ENCODE measurements around the gene TMEM17. TPM values are rescaled to one million over a fixed set of nuclear protein-coding genes. Genes with fewer than 3 reads are reported as not detected.

The TMEM17 gene
- total and polyA plus RNA-seq, 9 of the 15 experiments (the other 6 are each of a cell fraction or from before 2014, with no cell fraction given), result 0.58 to 2.2 (median 1.2) TPM

GRCh38 chr2:62501794-62502500 lies 4.0 kb downstream of the TMEM17 start (continued):
- TF ChIP-seq, protein P1, sequence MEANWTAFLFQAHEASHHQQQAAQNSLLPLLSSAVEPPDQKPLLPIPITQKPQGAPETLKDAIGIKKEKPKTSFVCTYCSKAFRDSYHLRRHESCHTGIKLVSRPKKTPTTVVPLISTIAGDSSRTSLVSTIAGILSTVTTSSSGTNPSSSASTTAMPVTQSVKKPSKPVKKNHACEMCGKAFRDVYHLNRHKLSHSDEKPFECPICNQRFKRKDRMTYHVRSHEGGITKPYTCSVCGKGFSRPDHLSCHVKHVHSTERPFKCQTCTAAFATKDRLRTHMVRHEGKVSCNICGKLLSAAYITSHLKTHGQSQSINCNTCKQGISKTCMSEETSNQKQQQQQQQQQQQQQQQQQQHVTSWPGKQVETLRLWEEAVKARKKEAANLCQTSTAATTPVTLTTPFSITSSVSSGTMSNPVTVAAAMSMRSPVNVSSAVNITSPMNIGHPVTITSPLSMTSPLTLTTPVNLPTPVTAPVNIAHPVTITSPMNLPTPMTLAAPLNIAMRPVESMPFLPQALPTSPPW (CRISPR knock-in tag; IDR thresholded peaks at IDR 0.05), result no peak
- TF ChIP-seq, protein P2, sequence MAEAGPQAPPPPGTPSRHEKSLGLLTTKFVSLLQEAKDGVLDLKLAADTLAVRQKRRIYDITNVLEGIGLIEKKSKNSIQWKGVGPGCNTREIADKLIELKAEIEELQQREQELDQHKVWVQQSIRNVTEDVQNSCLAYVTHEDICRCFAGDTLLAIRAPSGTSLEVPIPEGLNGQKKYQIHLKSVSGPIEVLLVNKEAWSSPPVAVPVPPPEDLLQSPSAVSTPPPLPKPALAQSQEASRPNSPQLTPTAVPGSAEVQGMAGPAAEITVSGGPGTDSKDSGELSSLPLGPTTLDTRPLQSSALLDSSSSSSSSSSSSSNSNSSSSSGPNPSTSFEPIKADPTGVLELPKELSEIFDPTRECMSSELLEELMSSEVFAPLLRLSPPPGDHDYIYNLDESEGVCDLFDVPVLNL (CRISPR knock-in tag; IDR thresholded peaks at IDR 0.05; ENCODE audit: low read depth), result no peak
- TF ChIP-seq HNRNPL (IDR thresholded peaks at IDR 0.05; ENCODE audit: low read depth, low read length) (no peak), KDM5B (IDR thresholded peaks at IDR 0.05; ENCODE audit: insufficient replicate concordance, low read depth, low read length) (no peak), NFE2 (IDR thresholded peaks at IDR 0.05; ENCODE audit: low read depth) (peak; percentile 87), UBTF (IDR thresholded peaks at IDR 0.05; ENCODE audit: borderline replicate concordance in 1 of 2, low read depth in 2 of 2, low read length in 2 of 2) (no peak), E4F1 (CRISPR knock-in tag; IDR thresholded peaks at IDR 0.05; ENCODE audit: borderline replicate concordance) (no peak), ARID1B (IDR thresholded peaks at IDR 0.05) (peak; percentile 35; the same call in 1 of the 2 replicates), EWSR1 (IDR thresholded peaks at IDR 0.05; ENCODE audit: borderline replicate concordance, low read depth, partially characterized antibody) (no peak), RBM25 (IDR thresholded peaks at IDR 0.05; ENCODE audit: low read depth, low read length, severe bottlenecking) (no peak), ARID2 (IDR thresholded peaks at IDR 0.05) (no peak)
- TF ChIP-seq, protein P3, sequence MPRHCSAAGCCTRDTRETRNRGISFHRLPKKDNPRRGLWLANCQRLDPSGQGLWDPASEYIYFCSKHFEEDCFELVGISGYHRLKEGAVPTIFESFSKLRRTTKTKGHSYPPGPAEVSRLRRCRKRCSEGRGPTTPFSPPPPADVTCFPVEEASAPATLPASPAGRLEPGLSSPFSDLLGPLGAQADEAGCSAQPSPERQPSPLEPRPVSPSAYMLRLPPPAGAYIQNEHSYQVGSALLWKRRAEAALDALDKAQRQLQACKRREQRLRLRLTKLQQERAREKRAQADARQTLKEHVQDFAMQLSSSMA (CRISPR knock-in tag; IDR thresholded peaks at IDR 0.05), result no peak
- TF ChIP-seq, protein P4, sequence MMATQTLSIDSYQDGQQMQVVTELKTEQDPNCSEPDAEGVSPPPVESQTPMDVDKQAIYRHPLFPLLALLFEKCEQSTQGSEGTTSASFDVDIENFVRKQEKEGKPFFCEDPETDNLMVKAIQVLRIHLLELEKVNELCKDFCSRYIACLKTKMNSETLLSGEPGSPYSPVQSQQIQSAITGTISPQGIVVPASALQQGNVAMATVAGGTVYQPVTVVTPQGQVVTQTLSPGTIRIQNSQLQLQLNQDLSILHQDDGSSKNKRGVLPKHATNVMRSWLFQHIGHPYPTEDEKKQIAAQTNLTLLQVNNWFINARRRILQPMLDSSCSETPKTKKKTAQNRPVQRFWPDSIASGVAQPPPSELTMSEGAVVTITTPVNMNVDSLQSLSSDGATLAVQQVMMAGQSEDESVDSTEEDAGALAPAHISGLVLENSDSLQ (IDR thresholded peaks at IDR 0.05), result no peak
- TF ChIP-seq, protein P5, sequence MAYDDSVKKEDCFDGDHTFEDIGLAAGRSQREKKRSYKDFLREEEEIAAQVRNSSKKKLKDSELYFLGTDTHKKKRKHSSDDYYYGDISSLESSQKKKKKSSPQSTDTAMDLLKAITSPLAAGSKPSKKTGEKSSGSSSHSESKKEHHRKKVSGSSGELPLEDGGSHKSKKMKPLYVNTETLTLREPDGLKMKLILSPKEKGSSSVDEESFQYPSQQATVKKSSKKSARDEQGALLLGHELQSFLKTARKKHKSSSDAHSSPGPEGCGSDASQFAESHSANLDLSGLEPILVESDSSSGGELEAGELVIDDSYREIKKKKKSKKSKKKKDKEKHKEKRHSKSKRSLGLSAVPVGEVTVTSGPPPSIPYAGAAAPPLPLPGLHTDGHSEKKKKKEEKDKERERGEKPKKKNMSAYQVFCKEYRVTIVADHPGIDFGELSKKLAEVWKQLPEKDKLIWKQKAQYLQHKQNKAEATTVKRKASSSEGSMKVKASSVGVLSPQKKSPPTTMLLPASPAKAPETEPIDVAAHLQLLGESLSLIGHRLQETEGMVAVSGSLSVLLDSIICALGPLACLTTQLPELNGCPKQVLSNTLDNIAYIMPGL (CRISPR knock-in tag; IDR thresholded peaks at IDR 0.05), result no peak
